IMR-90 (cell line): ENCODE measurements around the gene FAM180A. TPM values are rescaled to one million over a fixed set of nuclear protein-coding genes. Genes with fewer than 3 reads are reported as not detected.

ENCODE experiments used
- ATAC-seq: fragments of 200-7000 bp; cut with Tn5 transposase; 2 replicates; pipeline ENCODE4 v1.9.1; 2020; ENCODE audit warnings: low read depth, mild to moderate bottlenecking, moderate library complexity
- BruUV-seq: library from RNA; stranded (reverse); fragments of 400-500 nt; replicated peaks from 2 replicates; lab custom pipeline; 2021; lab: Mats Ljungman, UMichigan
- CTCF ChIA-PET: fragments of 300-600 bp; formaldehyde crosslinking; extraction: SDS; loops from one replicate; lab custom pipeline; 2021; ENCODE audit warnings: antibody characterized with exemption; lab: Yijun Ruan, JAX
- POLR2A ChIA-PET: fragments of 300-600 bp; sonication (Branson Sonifier 250); formaldehyde crosslinking; loops from one replicate; lab custom pipeline; 2022; ENCODE audit warnings: antibody characterized with exemption; ENCODE audit not compliant: unreplicated experiment; lab: Charles Lee
- DNase-seq: peaks from one replicate; pipeline ENCODE4 v3.0.0; 2013
- H2AFZ ChIP-seq: replicated peaks from 2 replicates; pipeline ENCODE3; 2013; ENCODE audit warnings: low read length, mild to moderate bottlenecking; ENCODE audit not compliant: poor library complexity
- H2AK5ac ChIP-seq: 2 replicates; pipeline ENCODE4 v1.6.1; 2013; ENCODE audit warnings: low read depth, low read length, inconsistent platforms
- H2AK9ac ChIP-seq: replicated peaks from 2 replicates; pipeline ENCODE3; 2013; ENCODE audit warnings: mild to moderate bottlenecking, low read depth, low read length, moderate library complexity; ENCODE audit not compliant: poor library complexity
- H2BK120ac ChIP-seq: 2 replicates; pipeline ENCODE4 v1.6.1; 2013; ENCODE audit warnings: low read depth, low read length, inconsistent platforms
- H2BK15ac ChIP-seq: 3 replicates; pipeline ENCODE4 v1.6.1; 2013; ENCODE audit warnings: low read depth, low read length, inconsistent platforms
- H2BK20ac ChIP-seq: 2 replicates; pipeline ENCODE4 v1.6.1; 2013; ENCODE audit warnings: low read depth, mild to moderate bottlenecking, inconsistent platforms, low read length, moderate library complexity
- H2BK5ac ChIP-seq: 2 replicates; pipeline ENCODE4 v1.6.1; 2013; ENCODE audit warnings: mild to moderate bottlenecking, low read depth, low read length, inconsistent platforms; ENCODE audit not compliant: poor library complexity, severe bottlenecking
- H3K14ac ChIP-seq: replicated peaks from 2 replicates; pipeline ENCODE4 v1.6.1; 2013; ENCODE audit warnings: low read depth, low read length, inconsistent platforms
- H3K18ac ChIP-seq: 2 replicates; pipeline ENCODE4 v1.6.1; 2013; ENCODE audit warnings: low read depth, low read length, control low read depth
- H3K23ac ChIP-seq: 2 replicates; pipeline ENCODE4 v1.6.1; 2013; ENCODE audit warnings: low read depth, low read length, inconsistent platforms
- H3K27ac ChIP-seq: 2 replicates; pipeline ENCODE4 v1.5.1; 2013; ENCODE audit warnings: mild to moderate bottlenecking, control low read depth, low read length; ENCODE audit not compliant: insufficient read depth
- H3K27me3 ChIP-seq: 2 replicates; pipeline ENCODE4 v1.6.1; 2013; ENCODE audit warnings: low read length; ENCODE audit not compliant: control insufficient read depth, insufficient read depth
- H3K36me3 ChIP-seq: 2 replicates; pipeline ENCODE4 v1.6.1; 2013; ENCODE audit warnings: low read length, mixed read lengths; ENCODE audit not compliant: control insufficient read depth, insufficient read depth
- H3K4ac ChIP-seq: 2 replicates; pipeline ENCODE4 v1.6.1; 2013; ENCODE audit warnings: low read depth, low read length, inconsistent platforms
- H3K4me1 ChIP-seq: 2 replicates; pipeline ENCODE4 v1.6.1; 2013; ENCODE audit warnings: low read length, mixed read lengths; ENCODE audit not compliant: control insufficient read depth, insufficient read depth
- H3K4me2 ChIP-seq: 2 replicates; pipeline ENCODE4 v1.6.1; 2013; ENCODE audit warnings: low read depth, mild to moderate bottlenecking, control low read depth, low read length, moderate library complexity
- H3K4me3 ChIP-seq: 2 replicates; pipeline ENCODE4 v1.5.1; 2013; ENCODE audit warnings: low read depth, mild to moderate bottlenecking, control low read depth, low read length, moderate library complexity; ENCODE audit not compliant: insufficient read depth
- H3K56ac ChIP-seq: 2 replicates; pipeline ENCODE4 v1.6.1; 2013; ENCODE audit warnings: low read length, inconsistent platforms; ENCODE audit not compliant: insufficient read depth; ENCODE audit errors: extremely low read depth
- H3K79me1 ChIP-seq, 2 experiments: 2 replicates each; pipeline ENCODE4 v1.6.1; 2013; ENCODE audit warnings: low read length in 2 of 2, inconsistent platforms in 1 of 2, low read depth in 1 of 2
- H3K9ac ChIP-seq: 2 replicates; pipeline ENCODE4 v1.6.1; 2013; ENCODE audit warnings: low read depth, low read length, control low read depth
- H3K9me1 ChIP-seq: 2 replicates; pipeline ENCODE4 v1.6.1; 2013; ENCODE audit warnings: low read length, inconsistent platforms; ENCODE audit not compliant: insufficient read depth
- H3K9me3 ChIP-seq: 2 replicates; pipeline ENCODE4 v1.6.1; 2013; ENCODE audit warnings: low read length; ENCODE audit not compliant: control insufficient read depth, insufficient read depth
- H4K20me1 ChIP-seq: 2 replicates; pipeline ENCODE4 v1.6.1; 2013; ENCODE audit warnings: low read length, inconsistent platforms; ENCODE audit not compliant: insufficient read depth
- H4K5ac ChIP-seq: 2 replicates; pipeline ENCODE4 v1.6.1; 2013; ENCODE audit warnings: mild to moderate bottlenecking, low read depth, low read length, control low read depth
- H4K8ac ChIP-seq, 2 experiments: 2 replicates each; pipeline ENCODE4 v1.6.1; 2013; ENCODE audit warnings: low read depth in 2 of 2, low read length in 2 of 2, control low read depth in 1 of 2, inconsistent platforms in 1 of 2
- H4K91ac ChIP-seq: 2 replicates; pipeline ENCODE4 v1.6.1; 2013; ENCODE audit warnings: low read depth, low read length, inconsistent platforms; ENCODE audit not compliant: insufficient read depth
- BHLHE40 ChIP-seq: fragments of 150-350 bp; IDR thresholded peaks from 2 replicates; pipeline ENCODE4 v1.6.1; 2016; ENCODE audit warnings: mild to moderate bottlenecking, low read depth, low read length
- RAD21 ChIP-seq: IDR thresholded peaks from 2 replicates; pipeline ENCODE4 v1.6.1; 2012; ENCODE audit warnings: low read length, improper control_type of control experiment
- WGBS, 2 experiments: methylation state at CpG; one replicate each; pipeline versions ENCODE4 v1.1.5 to v1.1.7; 2013; ENCODE audit warnings: missing lambda C conversion rate in 2 of 2; ENCODE audit not compliant: insufficient read length in 1 of 2; ENCODE audit errors: extremely low coverage in 2 of 2; 5-methylcytosine and 5-hydroxymethylcytosine counted together
- dilution Hi-C: fragments of 300-500 bp; cut with HindIII; formaldehyde crosslinking; loops from one replicate; pipeline ENCODE4 v1.14.3; 2018; ENCODE audit warnings: low sequenced_read_pairs; ENCODE audit not compliant: unreplicated experiment
- in situ Hi-C: fragments of 300-500 bp; cut with MboI; formaldehyde crosslinking; loops from 3 replicates; pipeline ENCODE4 v1.14.3; 2019; ENCODE audit warnings: low sequenced_read_pairs, inconsistent platforms, mixed read lengths
- intact Hi-C: fragments of 100-400 bp; cut with micrococcal nuclease; formaldehyde crosslinking; loops from 2 replicates; pipeline ENCODE4 v1.10.0; 2022
- polyA plus RNA-seq, 3 experiments: library from polyadenylated mRNA; depleted of rRNA; stranded (reverse); fragments of >200 nt; gene quantifications; 2 replicates each; pipeline ENCODE4 v1.2.3, GENCODE V29; 2012; ENCODE audit warnings: low replicate concordance in 1 of 3
- total RNA-seq: library from RNA; depleted of rRNA; stranded (reverse); fragments of >200 nt; gene quantifications from 2 replicates; pipeline ENCODE4 v1.2.3, GENCODE V29; 2012

Gene FAM180A
- total and polyA plus RNA-seq, 2 of the 4 experiments (the other 2 are of a cell fraction): 1.3 to 2.0 TPM

DNA sequence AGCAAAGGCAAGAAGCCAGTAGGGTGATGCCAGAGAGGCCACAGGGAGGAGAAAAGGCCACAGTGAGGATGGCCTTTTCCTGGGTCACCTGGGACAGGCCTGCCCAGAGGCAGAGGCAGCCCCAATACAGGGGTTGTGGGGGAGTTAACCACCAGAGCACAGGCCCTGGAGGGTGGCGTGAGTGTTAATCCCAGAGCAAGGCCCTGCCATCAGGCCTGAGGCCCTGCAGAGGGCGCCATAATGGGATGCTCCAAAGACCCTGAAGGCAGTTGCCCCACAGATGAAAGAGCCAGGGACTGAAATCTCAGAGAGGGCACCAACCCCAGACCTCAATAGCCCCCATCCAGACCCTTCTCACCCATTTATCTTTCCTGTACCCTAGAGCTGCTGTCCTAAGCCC is 44.5 kb downstream of the FAM180A start:
- ATAC-seq: no peak
- no peak overlapping the region for H3K4ac ChIP-seq
- intact Hi-C loops: no loop called here
- POLR2A ChIA-PET: no interaction called here
- H2AK9ac ChIP-seq: no peak overlapping the region
- H4K8ac ChIP-seq: no peak overlapping the region
- no peak overlapping the region for H2AFZ ChIP-seq
- no peak overlapping the region for H3K9ac ChIP-seq
- no peak overlapping the region for H3K4me3 ChIP-seq
- no peak overlapping the region for H3K27ac ChIP-seq
- H3K14ac ChIP-seq: no peak overlapping the region
- H4K20me1 ChIP-seq: no peaks in the 10 kb centered on the region
- H3K9me1 ChIP-seq: peaks cover 25% of the 10 kb centered on the region
- H4K91ac ChIP-seq: no peak overlapping the region
- H3K56ac ChIP-seq: no peak overlapping the region
- WGBS, 2 experiments: no CpG with 5 or more reads among the region's 2 CpGs
- no peak for TF ChIP-seq BHLHE40
- no peak for TF ChIP-seq RAD21
- no peak overlapping the region for H2AK5ac ChIP-seq
- DNase-seq: no peak
- no peak overlapping the region for H3K23ac ChIP-seq
- no peaks in the 10 kb centered on the region for H3K27me3 ChIP-seq
- no peaks in the 10 kb centered on the region for H3K9me3 ChIP-seq
- no peak overlapping the region for H2BK120ac ChIP-seq
- H3K79me1 ChIP-seq: no peaks in the 10 kb centered on the region; a peak in 1 of 4 replicates
- H3K4me1 ChIP-seq: peaks cover 9% of the 10 kb centered on the region
- CTCF ChIA-PET: no interaction called here
- no peak overlapping the region for H4K5ac ChIP-seq
- dilution Hi-C loops: no loop called here
- no peak overlapping the region for H2BK5ac ChIP-seq
- H2BK15ac ChIP-seq: no peak overlapping the region
- H3K4me2 ChIP-seq: no peak overlapping the region
- no peak overlapping the region for H3K18ac ChIP-seq
- no TSS peak for BruUV-seq
- in situ Hi-C loops: no loop called here
- H2BK20ac ChIP-seq: no peak overlapping the region
- no peaks in the 10 kb centered on the region for H3K36me3 ChIP-seq
